ENCODE measurements around the gene ARL2. TPM values are rescaled to one million over a fixed set of nuclear protein-coding genes. Genes with fewer than 3 reads are reported as not detected.

Gene ARL2
- total RNA-seq, 1 experiment from 2014 or later: 171 TPM

DNA sequence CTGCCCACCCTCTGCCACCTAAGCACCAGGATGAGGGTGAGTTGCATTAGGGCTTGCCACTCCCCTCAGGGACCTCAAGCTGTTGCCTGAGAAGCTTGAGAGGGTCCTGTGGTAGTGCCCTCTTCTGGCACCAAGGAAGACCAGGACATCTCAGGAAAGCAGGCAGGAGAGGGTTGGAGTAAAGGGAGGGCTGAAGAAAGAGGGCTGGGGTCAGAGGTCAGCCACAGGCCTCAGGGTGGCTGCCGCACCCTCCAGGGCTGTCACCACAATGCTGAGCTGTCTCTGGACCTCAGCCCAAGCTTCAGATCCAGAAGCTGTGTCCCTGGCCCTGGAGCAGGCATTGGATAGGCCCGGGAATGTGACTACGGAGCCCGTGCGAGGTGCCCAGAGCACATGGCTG is 31.1 kb downstream of the ARL2 start:
- DNase-seq (ENCODE audit: low spot score) (no peak), ATAC-seq (no peak)
- TF ChIP-seq NFATC4 (CRISPR knock-in tag; IDR thresholded peaks at IDR 0.05) (no peak), FOXP4 (CRISPR knock-in tag; IDR thresholded peaks at IDR 0.05) (no peak), STAT6 (CRISPR knock-in tag; conservative IDR thresholded peaks at IDR 0.05; ENCODE audit: low read depth) (no peak), MYBL2 (CRISPR knock-in tag; IDR thresholded peaks at IDR 0.05) (no peak), SMAD3 (CRISPR knock-in tag; IDR thresholded peaks at IDR 0.05; ENCODE audit: borderline replicate concordance) (no peak), NR2C2 (CRISPR knock-in tag; IDR thresholded peaks at IDR 0.05) (no peak), ZNF232 (CRISPR knock-in tag; IDR thresholded peaks at IDR 0.05) (no peak), MXD4 (CRISPR knock-in tag; IDR thresholded peaks at IDR 0.05; ENCODE audit: borderline replicate concordance) (no peak), ZNF423 (CRISPR knock-in tag; IDR thresholded peaks at IDR 0.05) (no peak)
- TF ChIP-seq, protein P1, sequence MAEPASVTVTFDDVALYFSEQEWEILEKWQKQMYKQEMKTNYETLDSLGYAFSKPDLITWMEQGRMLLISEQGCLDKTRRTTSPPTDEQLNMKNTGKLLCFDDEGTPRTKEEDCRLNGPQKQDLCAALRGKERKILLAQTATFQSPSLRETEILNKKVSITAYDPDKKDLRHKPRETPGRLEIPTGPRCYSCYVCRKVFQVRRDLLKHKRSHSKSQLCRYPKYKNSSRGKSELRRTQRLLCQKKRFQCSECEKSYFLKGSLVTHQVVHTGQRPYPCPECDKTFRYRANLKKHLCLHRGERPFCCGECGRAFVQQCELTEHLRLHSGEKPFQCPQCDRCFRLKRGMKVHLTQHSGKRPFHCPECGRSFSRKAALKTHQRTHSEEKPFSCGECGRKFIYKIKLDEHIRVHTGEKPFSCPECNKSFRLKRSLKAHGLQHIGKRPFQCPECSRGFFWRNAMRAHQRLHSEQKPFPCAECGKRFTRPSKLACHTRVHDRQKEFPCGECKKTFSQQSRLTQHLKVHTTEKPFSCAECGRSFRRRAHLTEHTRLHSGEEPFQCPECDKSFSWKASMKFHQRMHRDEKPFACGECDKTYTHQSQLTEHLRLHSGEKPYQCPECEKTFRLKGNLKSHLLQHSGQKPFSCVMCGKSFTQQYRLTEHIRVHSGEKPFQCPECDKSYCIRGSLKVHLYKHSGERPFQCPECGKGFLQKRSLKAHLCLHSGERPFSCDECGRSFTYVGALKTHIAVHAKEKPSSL (CRISPR knock-in tag; conservative IDR thresholded peaks at IDR 0.05): no peak
- TF ChIP-seq, protein P2, sequence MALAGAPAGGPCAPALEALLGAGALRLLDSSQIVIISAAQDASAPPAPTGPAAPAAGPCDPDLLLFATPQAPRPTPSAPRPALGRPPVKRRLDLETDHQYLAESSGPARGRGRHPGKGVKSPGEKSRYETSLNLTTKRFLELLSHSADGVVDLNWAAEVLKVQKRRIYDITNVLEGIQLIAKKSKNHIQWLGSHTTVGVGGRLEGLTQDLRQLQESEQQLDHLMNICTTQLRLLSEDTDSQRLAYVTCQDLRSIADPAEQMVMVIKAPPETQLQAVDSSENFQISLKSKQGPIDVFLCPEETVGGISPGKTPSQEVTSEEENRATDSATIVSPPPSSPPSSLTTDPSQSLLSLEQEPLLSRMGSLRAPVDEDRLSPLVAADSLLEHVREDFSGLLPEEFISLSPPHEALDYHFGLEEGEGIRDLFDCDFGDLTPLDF (CRISPR knock-in tag; IDR thresholded peaks at IDR 0.05): no peak
- TF ChIP-seq, protein P3, sequence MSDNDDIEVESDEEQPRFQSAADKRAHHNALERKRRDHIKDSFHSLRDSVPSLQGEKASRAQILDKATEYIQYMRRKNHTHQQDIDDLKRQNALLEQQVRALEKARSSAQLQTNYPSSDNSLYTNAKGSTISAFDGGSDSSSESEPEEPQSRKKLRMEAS (CRISPR knock-in tag; IDR thresholded peaks at IDR 0.05): no peak
- TF ChIP-seq, protein P4, sequence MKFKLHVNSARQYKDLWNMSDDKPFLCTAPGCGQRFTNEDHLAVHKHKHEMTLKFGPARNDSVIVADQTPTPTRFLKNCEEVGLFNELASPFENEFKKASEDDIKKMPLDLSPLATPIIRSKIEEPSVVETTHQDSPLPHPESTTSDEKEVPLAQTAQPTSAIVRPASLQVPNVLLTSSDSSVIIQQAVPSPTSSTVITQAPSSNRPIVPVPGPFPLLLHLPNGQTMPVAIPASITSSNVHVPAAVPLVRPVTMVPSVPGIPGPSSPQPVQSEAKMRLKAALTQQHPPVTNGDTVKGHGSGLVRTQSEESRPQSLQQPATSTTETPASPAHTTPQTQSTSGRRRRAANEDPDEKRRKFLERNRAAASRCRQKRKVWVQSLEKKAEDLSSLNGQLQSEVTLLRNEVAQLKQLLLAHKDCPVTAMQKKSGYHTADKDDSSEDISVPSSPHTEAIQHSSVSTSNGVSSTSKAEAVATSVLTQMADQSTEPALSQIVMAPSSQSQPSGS (CRISPR knock-in tag; IDR thresholded peaks at IDR 0.05; ENCODE audit: borderline replicate concordance, low read depth): no peak
- TF ChIP-seq, protein P5, sequence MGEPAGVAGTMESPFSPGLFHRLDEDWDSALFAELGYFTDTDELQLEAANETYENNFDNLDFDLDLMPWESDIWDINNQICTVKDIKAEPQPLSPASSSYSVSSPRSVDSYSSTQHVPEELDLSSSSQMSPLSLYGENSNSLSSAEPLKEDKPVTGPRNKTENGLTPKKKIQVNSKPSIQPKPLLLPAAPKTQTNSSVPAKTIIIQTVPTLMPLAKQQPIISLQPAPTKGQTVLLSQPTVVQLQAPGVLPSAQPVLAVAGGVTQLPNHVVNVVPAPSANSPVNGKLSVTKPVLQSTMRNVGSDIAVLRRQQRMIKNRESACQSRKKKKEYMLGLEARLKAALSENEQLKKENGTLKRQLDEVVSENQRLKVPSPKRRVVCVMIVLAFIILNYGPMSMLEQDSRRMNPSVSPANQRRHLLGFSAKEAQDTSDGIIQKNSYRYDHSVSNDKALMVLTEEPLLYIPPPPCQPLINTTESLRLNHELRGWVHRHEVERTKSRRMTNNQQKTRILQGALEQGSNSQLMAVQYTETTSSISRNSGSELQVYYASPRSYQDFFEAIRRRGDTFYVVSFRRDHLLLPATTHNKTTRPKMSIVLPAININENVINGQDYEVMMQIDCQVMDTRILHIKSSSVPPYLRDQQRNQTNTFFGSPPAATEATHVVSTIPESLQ (CRISPR knock-in tag; IDR thresholded peaks at IDR 0.05): no peak
- Mint-ChIP-seq H3K4me1 (peaks cover 21% of the 10 kb centered on the region), H3K9me3 (no peaks in the 10 kb centered on the region), H3K4me3 (no peak overlapping the region), H3K27me3 (ENCODE audit: low read depth) (no peaks in the 10 kb centered on the region), H3K27ac (no peak overlapping the region), H3K36me3 (peaks cover 5% of the 10 kb centered on the region)
- POLR2A ChIA-PET: interaction anchor here (0.6 kb wide), 1 partner anchor 14 kb away, joined by 3 read pairs; no protein-coding TSS in a partner anchor
- CTCF ChIA-PET: interaction anchor here (1.1 to 2.7 kb wide), 2 partner anchors 31 to 38 kb away, joined by 3 to 8 read pairs; partner anchors contain the start of gene ARL2

All from WTC11 (cell line).